ENCODE data around the gene ARID1B. TPM values are rescaled to one million over a fixed set of nuclear protein-coding genes. Genes with fewer than 3 reads are reported as not detected.

ARID1B gene
- total and polyA plus RNA-seq, 10 of the 15 experiments (the other 5 are each of a cell fraction or from before 2014, with no cell fraction given), result 24.7 to 133 (median 54.6) TPM

DNA sequence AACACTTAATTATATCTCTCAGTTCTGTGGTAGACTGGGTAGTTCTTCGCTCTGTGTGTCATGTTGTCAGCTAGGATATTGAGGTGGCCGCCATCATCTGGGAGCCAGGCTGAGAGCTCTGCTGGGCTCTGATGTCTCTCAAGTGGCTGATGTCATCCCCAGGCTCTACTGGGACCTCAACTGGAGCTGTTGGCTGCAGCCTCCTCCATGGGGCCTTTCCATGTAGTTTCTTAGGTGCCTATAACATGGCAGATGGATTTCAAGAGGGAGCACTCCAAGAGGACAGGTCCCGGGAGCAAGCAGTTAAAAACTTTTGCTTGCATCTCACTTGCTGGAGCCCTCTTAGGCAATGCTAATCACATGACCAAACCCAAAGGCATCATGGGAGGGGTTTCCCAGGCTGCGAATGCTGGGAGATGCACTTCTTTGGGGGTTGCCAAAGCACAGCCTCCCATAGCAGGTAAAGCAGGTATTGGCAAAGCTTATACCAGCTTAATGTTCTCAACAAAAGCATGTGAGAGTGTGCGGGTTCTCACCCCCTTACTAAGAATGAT, 416.3 kb downstream of the ARID1B start (continued):
- TF ChIP-seq, protein P1, sequence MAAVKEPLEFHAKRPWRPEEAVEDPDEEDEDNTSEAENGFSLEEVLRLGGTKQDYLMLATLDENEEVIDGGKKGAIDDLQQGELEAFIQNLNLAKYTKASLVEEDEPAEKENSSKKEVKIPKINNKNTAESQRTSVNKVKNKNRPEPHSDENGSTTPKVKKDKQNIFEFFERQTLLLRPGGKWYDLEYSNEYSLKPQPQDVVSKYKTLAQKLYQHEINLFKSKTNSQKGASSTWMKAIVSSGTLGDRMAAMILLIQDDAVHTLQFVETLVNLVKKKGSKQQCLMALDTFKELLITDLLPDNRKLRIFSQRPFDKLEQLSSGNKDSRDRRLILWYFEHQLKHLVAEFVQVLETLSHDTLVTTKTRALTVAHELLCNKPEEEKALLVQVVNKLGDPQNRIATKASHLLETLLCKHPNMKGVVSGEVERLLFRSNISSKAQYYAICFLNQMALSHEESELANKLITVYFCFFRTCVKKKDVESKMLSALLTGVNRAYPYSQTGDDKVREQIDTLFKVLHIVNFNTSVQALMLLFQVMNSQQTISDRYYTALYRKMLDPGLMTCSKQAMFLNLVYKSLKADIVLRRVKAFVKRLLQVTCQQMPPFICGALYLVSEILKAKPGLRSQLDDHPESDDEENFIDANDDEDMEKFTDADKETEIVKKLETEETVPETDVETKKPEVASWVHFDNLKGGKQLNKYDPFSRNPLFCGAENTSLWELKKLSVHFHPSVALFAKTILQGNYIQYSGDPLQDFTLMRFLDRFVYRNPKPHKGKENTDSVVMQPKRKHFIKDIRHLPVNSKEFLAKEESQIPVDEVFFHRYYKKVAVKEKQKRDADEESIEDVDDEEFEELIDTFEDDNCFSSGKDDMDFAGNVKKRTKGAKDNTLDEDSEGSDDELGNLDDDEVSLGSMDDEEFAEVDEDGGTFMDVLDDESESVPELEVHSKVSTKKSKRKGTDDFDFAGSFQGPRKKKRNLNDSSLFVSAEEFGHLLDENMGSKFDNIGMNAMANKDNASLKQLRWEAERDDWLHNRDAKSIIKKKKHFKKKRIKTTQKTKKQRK (IDR thresholded peaks at IDR 0.05; ENCODE audit: low read depth, low read length), result no peak
- TF ChIP-seq YBX1 (IDR thresholded peaks at IDR 0.05), result no peak

DNA sequence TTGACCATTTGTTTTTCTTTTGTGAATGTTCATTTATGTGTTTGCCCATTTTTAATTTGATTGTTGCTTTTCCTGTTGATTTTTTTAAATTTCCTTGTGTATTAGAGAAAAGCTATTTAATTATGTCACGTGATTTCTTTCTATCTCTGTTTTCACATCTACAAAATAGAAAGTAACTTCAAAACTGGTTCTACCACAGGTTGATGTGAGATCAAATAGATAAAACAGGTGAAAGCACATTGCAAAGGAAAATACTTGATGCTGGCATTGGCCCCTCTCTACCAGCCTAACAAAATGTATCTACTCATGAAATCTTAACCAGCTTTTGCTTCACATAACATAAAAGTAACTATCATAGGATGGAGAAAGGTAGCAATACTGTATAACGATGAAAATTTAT, 416.9 kb downstream of the ARID1B start:
- Histone ChIP-seq H2AFZ (ENCODE audit: control insufficient read depth, low read depth, low read length) (no peak overlapping the region), H3K4me2 (ENCODE audit: control insufficient read depth, insufficient read depth) (no peak overlapping the region), H3K79me2 (ENCODE audit: control insufficient read depth, insufficient read depth, low read length) (no peaks in the 10 kb centered on the region), H3K27me3 (replicated peaks in 1 of 2; ENCODE audit: control insufficient read depth in 2 of 2, insufficient read depth in 2 of 2, low read length in 1 of 2) (no peaks in the 10 kb centered on the region), H4K20me1 (ENCODE audit: control insufficient read depth, insufficient read depth) (no peaks in the 10 kb centered on the region), H3K9me3 (replicated peaks; ENCODE audit: control insufficient read depth, insufficient read depth, low read length) (no peaks in the 10 kb centered on the region), H3K36me3 (ENCODE audit: control insufficient read depth in 2 of 2, insufficient read depth in 2 of 2, low read length in 1 of 2) (peaks cover 16 to 35% of the 10 kb centered on the region in 2 experiments), H3K4me1 (ENCODE audit: control insufficient read depth, insufficient read depth, low read length) (no peaks in the 10 kb centered on the region), H3K4me3 (no peak overlapping the region), H3K9ac (ENCODE audit: control insufficient read depth, insufficient read depth, low read length) (no peak overlapping the region), H3K27ac (ENCODE audit: control insufficient read depth, insufficient read depth) (no peak overlapping the region)
- ATAC-seq (no peak), DNase-seq (ENCODE audit: low read depth, low spot score) (no peak), FAIRE-seq (peak; percentile 23)
- CTCF ChIA-PET, result interaction anchor here (0.8 kb wide), 2 partner anchors 9 to 160 kb away, joined by 3 read pairs; no protein-coding TSS in a partner anchor
- SMC1A ChIA-PET (ENCODE audit: uncharacterized antibody, unreplicated experiment), result interaction anchor here (0.9 to 1.6 kb wide), 3 partner anchors 13 to 103 kb away, joined by 3 read pairs; no protein-coding TSS in a partner anchor
- intact Hi-C loops (cut with micrococcal nuclease; ENCODE audit: unreplicated experiment), result no loop called here
- RAD21 ChIA-PET (ENCODE audit: unreplicated experiment), result no interaction called here
- in situ Hi-C loops (cut with MboI), result no loop called here
- no peak for TF ChIP-seq TCF7 (IDR thresholded peaks at IDR 0.05; ENCODE audit: borderline replicate concordance)
- TF ChIP-seq RFX5 (IDR thresholded peaks at IDR 0.05; ENCODE audit: low read depth, low read length), result no peak
- no peak for TF ChIP-seq HDAC6 (IDR thresholded peaks at IDR 0.05; ENCODE audit: unreplicated experiment)
- BruUV-seq (replicated peaks), result no TSS peak
- 96% methylated on average over 2 of the region's 2 CpGs for WGBS (ENCODE audit: insufficient coverage, insufficient replicate concordance, low lambda C conversion rate, missing lambda C conversion rate)
- POLR2A ChIA-PET, result no interaction called here

All from GM12878 (cell line).